GM23338 (cell line): ENCODE data around the gene KRTAP12-2. TPM values are rescaled to one million over a fixed set of nuclear protein-coding genes. Genes with fewer than 3 reads are reported as not detected.

Source experiments
- ATAC-seq: fragments of 200-7000 bp; cut with Tn5 transposase; 3 replicates; pipeline ENCODE4 v1.9.1; 2020
- DNase-seq: peaks from one replicate; pipeline ENCODE4 v3.0.0-alpha.2; 2015; ENCODE audit warnings: low spot score
- H2AFZ ChIP-seq: fragments of 200-600 bp; sonication (generic); 2 replicates; pipeline ENCODE4 v1.8.0; 2016; ENCODE audit warnings: antibody characterized with exemption, mild to moderate bottlenecking, moderate library complexity
- H3F3A ChIP-seq: fragments of 200-600 bp; sonication (generic); replicated peaks from 2 replicates; pipeline ENCODE4 v1.8.0; 2017; ENCODE audit warnings: antibody characterized with exemption, mixed run types, low read depth
- H3K27ac ChIP-seq: fragments of 200-600 bp; sonication (generic); 2 replicates; pipeline ENCODE4 v1.6.1; 2016; ENCODE audit warnings: low read depth
- H3K27me3 ChIP-seq: fragments of 200-600 bp; sonication (generic); 2 replicates; pipeline ENCODE4 v1.8.0; 2016; ENCODE audit warnings: mild to moderate bottlenecking, mixed run types, moderate library complexity; ENCODE audit not compliant: insufficient read depth
- H3K36me3 ChIP-seq: fragments of 200-600 bp; sonication (generic); 2 replicates; pipeline ENCODE4 v1.8.0; 2016; ENCODE audit warnings: mild to moderate bottlenecking; ENCODE audit not compliant: insufficient read depth
- H3K4me1 ChIP-seq: fragments of 200-600 bp; sonication (generic); 2 replicates; pipeline ENCODE4 v1.8.0; 2016; ENCODE audit warnings: mild to moderate bottlenecking, moderate library complexity; ENCODE audit not compliant: insufficient read depth
- H3K4me2 ChIP-seq: fragments of 200-600 bp; sonication (generic); 2 replicates; pipeline ENCODE4 v1.7.1; 2017; ENCODE audit warnings: mixed run types
- H3K4me3 ChIP-seq: fragments of 200-600 bp; sonication (generic); 2 replicates; pipeline ENCODE4 v1.6.1; 2016; ENCODE audit warnings: mixed run types
- H3K79me2 ChIP-seq: fragments of 200-600 bp; sonication (generic); replicated peaks from 2 replicates; pipeline ENCODE4 v1.8.0; 2017; ENCODE audit warnings: mild to moderate bottlenecking; ENCODE audit not compliant: insufficient read depth
- H3K9me2 ChIP-seq: fragments of 200-600 bp; sonication (generic); 2 replicates; pipeline ENCODE4 v1.8.0; 2017; ENCODE audit not compliant: insufficient read depth
- H4K20me1 ChIP-seq: fragments of 200-600 bp; sonication (generic); replicated peaks from 2 replicates; pipeline ENCODE4 v1.8.0; 2017; ENCODE audit warnings: mild to moderate bottlenecking; ENCODE audit not compliant: insufficient read depth
- H3K27ac Mint-ChIP-seq: 2 replicates; pipeline ENCODE4 v1.8.0; 2020; ENCODE audit warnings: inconsistent platforms, mild to moderate bottlenecking, moderate library complexity, mixed read lengths
- H3K27me3 Mint-ChIP-seq: 3 replicates; pipeline ENCODE4 v1.8.0; 2022; ENCODE audit warnings: low read depth, mild to moderate bottlenecking, moderate library complexity, mixed read lengths, inconsistent platforms; ENCODE audit not compliant: insufficient read depth, poor library complexity
- H3K36me3 Mint-ChIP-seq: 3 replicates; pipeline ENCODE4 v1.8.0; 2021; ENCODE audit warnings: low read depth, mild to moderate bottlenecking, inconsistent platforms, moderate library complexity, mixed read lengths
- H3K4me1 Mint-ChIP-seq: 3 replicates; pipeline ENCODE4 v1.8.0; 2020; ENCODE audit warnings: mild to moderate bottlenecking, inconsistent platforms, mixed read lengths
- H3K4me3 Mint-ChIP-seq: 3 replicates; pipeline ENCODE4 v1.8.0; 2021; ENCODE audit warnings: moderate library complexity, mild to moderate bottlenecking, inconsistent platforms, mixed read lengths
- H3K9me3 Mint-ChIP-seq: 3 replicates; pipeline ENCODE4 v1.8.0; 2020; ENCODE audit warnings: moderate library complexity, mild to moderate bottlenecking, inconsistent platforms, mixed read lengths
- EZH2 ChIP-seq: fragments of 200-600 bp; sonication (generic); IDR thresholded peaks from one replicate; pipeline ENCODE4 v1.8.0; 2017; ENCODE audit warnings: antibody characterized with exemption, mild to moderate bottlenecking, low read depth; ENCODE audit not compliant: unreplicated experiment
- EZH2phosphoT487 ChIP-seq: fragments of 200-600 bp; sonication (generic); IDR thresholded peaks from one replicate; pipeline ENCODE4 v1.8.1; 2018; ENCODE audit warnings: antibody characterized with exemption; ENCODE audit not compliant: unreplicated experiment
- NANOG ChIP-seq: IDR thresholded peaks from 2 replicates; pipeline ENCODE4 v1.6.1; 2016; ENCODE audit warnings: antibody characterized with exemption, borderline replicate concordance
- polyA plus RNA-seq: library from polyadenylated mRNA; unstranded; fragments of >200 nt; fragmentation: Nextera tagmentation; extraction: Ambion mirVana; gene quantifications from 2 replicates; pipeline ENCODE4 v1.2.1, GENCODE V29; 2016
- total RNA-seq: library from RNA; depleted of rRNA; stranded (reverse); fragments of >200 nt; shearing (Covaris generic); gene quantifications from 2 replicates; pipeline ENCODE4 v1.2.3, GENCODE V29; 2014
- TF ChIP-seq, protein P1 (sequence below): fragments of 250-450 bp; sonication (Bioruptor Pico); IDR thresholded peaks from 2 replicates; pipeline ENCODE4 v1.5.0; 2020; ENCODE audit warnings: mild to moderate bottlenecking, moderate library complexity

Gene KRTAP12-2
- total and polyA plus RNA-seq, 2 experiments from 2014 or later, result not detected

DNA sequence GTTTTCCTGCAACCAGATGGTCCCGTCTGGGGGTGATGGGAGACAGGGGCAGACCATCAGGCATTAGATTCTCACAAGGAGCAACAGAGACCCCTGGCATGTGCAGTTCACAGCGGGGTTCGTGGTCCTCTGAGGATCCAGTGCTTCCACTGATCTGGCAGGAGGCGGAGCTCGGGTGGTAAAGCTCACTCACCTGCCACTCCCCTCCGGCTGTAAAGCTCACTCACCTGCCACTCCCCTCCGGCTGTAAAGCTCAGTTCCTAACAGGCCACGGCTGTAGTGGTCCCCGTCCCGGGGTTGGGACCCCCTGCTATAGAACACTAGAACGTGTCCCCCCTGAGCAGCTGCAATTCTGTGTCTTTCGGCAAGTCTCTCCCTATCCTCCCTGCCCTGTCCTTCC, 34.8 kb upstream of the KRTAP12-2 start (continued):
- TF ChIP-seq, protein P1, sequence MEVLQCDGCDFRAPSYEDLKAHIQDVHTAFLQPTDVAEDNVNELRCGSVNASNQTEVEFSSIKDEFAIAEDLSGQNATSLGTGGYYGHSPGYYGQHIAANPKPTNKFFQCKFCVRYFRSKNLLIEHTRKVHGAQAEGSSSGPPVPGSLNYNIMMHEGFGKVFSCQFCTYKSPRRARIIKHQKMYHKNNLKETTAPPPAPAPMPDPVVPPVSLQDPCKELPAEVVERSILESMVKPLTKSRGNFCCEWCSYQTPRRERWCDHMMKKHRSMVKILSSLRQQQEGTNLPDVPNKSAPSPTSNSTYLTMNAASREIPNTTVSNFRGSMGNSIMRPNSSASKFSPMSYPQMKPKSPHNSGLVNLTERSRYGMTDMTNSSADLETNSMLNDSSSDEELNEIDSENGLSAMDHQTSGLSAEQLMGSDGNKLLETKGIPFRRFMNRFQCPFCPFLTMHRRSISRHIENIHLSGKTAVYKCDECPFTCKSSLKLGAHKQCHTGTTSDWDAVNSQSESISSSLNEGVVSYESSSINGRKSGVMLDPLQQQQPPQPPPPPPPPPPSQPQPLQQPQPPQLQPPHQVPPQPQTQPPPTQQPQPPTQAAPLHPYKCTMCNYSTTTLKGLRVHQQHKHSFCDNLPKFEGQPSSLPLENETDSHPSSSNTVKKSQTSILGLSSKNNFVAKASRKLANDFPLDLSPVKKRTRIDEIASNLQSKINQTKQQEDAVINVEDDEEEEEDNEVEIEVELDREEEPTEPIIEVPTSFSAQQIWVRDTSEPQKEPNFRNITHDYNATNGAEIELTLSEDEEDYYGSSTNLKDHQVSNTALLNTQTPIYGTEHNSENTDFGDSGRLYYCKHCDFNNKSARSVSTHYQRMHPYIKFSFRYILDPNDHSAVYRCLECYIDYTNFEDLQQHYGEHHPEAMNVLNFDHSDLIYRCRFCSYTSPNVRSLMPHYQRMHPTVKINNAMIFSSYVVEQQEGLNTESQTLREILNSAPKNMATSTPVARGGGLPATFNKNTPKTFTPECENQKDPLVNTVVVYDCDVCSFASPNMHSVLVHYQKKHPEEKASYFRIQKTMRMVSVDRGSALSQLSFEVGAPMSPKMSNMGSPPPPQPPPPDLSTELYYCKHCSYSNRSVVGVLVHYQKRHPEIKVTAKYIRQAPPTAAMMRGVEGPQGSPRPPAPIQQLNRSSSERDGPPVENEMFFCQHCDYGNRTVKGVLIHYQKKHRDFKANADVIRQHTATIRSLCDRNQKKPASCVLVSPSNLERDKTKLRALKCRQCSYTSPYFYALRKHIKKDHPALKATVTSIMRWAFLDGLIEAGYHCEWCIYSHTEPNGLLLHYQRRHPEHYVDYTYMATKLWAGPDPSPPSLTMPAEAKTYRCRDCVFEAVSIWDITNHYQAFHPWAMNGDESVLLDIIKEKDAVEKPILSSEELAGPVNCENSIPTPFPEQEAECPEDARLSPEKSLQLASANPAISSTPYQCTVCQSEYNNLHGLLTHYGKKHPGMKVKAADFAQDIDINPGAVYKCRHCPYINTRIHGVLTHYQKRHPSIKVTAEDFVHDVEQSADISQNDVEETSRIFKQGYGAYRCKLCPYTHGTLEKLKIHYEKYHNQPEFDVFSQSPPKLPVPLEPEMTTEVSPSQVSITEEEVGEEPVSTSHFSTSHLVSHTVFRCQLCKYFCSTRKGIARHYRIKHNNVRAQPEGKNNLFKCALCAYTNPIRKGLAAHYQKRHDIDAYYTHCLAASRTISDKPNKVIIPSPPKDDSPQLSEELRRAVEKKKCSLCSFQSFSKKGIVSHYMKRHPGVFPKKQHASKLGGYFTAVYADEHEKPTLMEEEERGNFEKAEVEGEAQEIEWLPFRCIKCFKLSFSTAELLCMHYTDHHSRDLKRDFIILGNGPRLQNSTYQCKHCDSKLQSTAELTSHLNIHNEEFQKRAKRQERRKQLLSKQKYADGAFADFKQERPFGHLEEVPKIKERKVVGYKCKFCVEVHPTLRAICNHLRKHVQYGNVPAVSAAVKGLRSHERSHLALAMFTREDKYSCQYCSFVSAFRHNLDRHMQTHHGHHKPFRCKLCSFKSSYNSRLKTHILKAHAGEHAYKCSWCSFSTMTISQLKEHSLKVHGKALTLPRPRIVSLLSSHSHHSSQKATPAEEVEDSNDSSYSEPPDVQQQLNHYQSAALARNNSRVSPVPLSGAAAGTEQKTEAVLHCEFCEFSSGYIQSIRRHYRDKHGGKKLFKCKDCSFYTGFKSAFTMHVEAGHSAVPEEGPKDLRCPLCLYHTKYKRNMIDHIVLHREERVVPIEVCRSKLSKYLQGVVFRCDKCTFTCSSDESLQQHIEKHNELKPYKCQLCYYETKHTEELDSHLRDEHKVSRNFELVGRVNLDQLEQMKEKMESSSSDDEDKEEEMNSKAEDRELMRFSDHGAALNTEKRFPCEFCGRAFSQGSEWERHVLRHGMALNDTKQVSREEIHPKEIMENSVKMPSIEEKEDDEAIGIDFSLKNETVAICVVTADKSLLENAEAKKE (CRISPR knock-in tag), result no peak
- TF ChIP-seq EZH2phosphoT487 (no peak), EZH2 (no peak)

DNA sequence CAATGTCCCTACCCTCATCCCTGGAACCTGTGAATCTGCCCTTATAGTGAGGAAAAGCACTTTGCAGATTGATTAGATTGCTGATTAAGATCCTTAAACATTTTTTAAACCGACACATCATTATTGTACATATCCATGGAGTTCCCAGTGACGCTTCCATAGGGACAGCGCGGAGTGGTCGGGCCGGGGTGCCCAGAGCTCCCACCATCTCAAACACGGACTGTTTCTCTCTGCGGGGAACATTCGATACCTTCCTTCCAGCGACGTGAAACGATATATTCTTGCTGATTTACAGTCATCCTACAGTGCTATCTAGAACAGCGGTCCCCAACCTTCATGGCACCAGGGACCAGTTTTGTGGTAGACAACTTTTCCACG, 34.3 kb upstream of the KRTAP12-2 start:
- Histone ChIP-seq H4K20me1 (no peaks in the 10 kb centered on the region), H3F3A (0 out of 2 replicates have a peak, but pooled peaks cover 4% of the 10 kb centered on the region), H3K79me2 (no peaks in the 10 kb centered on the region), H3K4me3 (no peak overlapping the region), H3K9me2 (no peaks in the 10 kb centered on the region), H3K4me2 (no peak overlapping the region), H3K4me1 (peaks cover 46% of the 10 kb centered on the region), H3K27ac (no peak overlapping the region), H3K36me3 (no peaks in the 10 kb centered on the region), H2AFZ (no peak overlapping the region), H3K27me3 (peaks cover 6% of the 10 kb centered on the region)
- H3K27me3 Mint-ChIP-seq, result peaks cover 28% of the 10 kb centered on the region
- no peak overlapping the region for H3K4me3 Mint-ChIP-seq
- no peak for TF ChIP-seq NANOG
- H3K36me3 Mint-ChIP-seq, result no peaks in the 10 kb centered on the region
- DNase-seq, result no peak
- peaks cover 2% of the 10 kb centered on the region; the same call in 1 of the 3 replicates for H3K9me3 Mint-ChIP-seq
- H3K27ac Mint-ChIP-seq, result no peak overlapping the region
- no peak for ATAC-seq
- peaks cover 79% of the 10 kb centered on the region for H3K4me1 Mint-ChIP-seq
